ENCODE measurements around the gene ZNF106.

- no peak for TF ChIP-seq EZH2 (IDR thresholded peaks at IDR 0.05; ENCODE audit: insufficient read depth, poor library complexity, severe bottlenecking)
- no peak for TF ChIP-seq EZH2phosphoT487 (IDR thresholded peaks at IDR 0.05; ENCODE audit: insufficient read depth, low read depth)
These were observed 34.0 kb downstream of the ZNF106 start for GRCh38 chr15:42456971-42457370.

Data from GM23248 (cell line).